Measurements from ENCODE around the gene NEIL1. TPM values are rescaled to one million over a fixed set of nuclear protein-coding genes. Genes with fewer than 3 reads are reported as not detected.

The NEIL1 gene
- total and polyA plus RNA-seq, 10 of the 15 experiments (the other 5 are each of a cell fraction or from before 2014, with no cell fraction given), result 0.10 to 2.3 (median 0.66) TPM

GRCh38 chr15:75314552-75315290 is 32.1 kb upstream of the NEIL1 start:
- POLR2A ChIA-PET, result no interaction called here
- Histone ChIP-seq H2AFZ (ENCODE audit: control insufficient read depth, low read depth, low read length) (no peak overlapping the region), H4K20me1 (ENCODE audit: control insufficient read depth, insufficient read depth) (no peaks in the 10 kb centered on the region), H3K36me3 (ENCODE audit: control insufficient read depth in 2 of 2, insufficient read depth in 2 of 2, low read length in 1 of 2) (no peaks in the 10 kb centered on the region), H3K4me2 (ENCODE audit: control insufficient read depth, insufficient read depth) (no peak overlapping the region), H3K27ac (ENCODE audit: control insufficient read depth, insufficient read depth) (no peak overlapping the region), H3K9ac (ENCODE audit: control insufficient read depth, insufficient read depth, low read length) (no peak overlapping the region), H3K4me3 (no peak overlapping the region), H3K9me3 (replicated peaks; ENCODE audit: control insufficient read depth, insufficient read depth, low read length) (no peaks in the 10 kb centered on the region), H3K27me3 (replicated peaks in 1 of 2; ENCODE audit: control insufficient read depth in 2 of 2, insufficient read depth in 2 of 2, low read length in 1 of 2) (no peaks in the 10 kb centered on the region; a peak in 1 of 4 replicates), H3K4me1 (ENCODE audit: control insufficient read depth, insufficient read depth, low read length) (no peaks in the 10 kb centered on the region), H3K79me2 (ENCODE audit: control insufficient read depth, insufficient read depth, low read length) (no peaks in the 10 kb centered on the region)
- CTCF ChIA-PET, result no interaction called here
- TF ChIP-seq CREB1 (IDR thresholded peaks at IDR 0.05; ENCODE audit: low read depth) (no peak), ZNF592 (IDR thresholded peaks at IDR 0.05) (no peak), RELA (IDR thresholded peaks at IDR 0.05; ENCODE audit: borderline replicate concordance, partially characterized antibody) (no peak), IKZF1 (conservative IDR thresholded peaks at IDR 0.05) (no peak), NR2C1 (IDR thresholded peaks at IDR 0.05) (no peak), BCL11A (IDR thresholded peaks at IDR 0.05; ENCODE audit: low read depth, low read length) (no peak), SP1 (IDR thresholded peaks at IDR 0.05; ENCODE audit: low read depth, low read length) (no peak), ASH2L (IDR thresholded peaks at IDR 0.05; ENCODE audit: borderline replicate concordance, low read depth) (no peak), SRF (IDR thresholded peaks at IDR 0.05; ENCODE audit: low read depth in 2 of 2, low read length in 2 of 2) (no peak), MEF2A (IDR thresholded peaks at IDR 0.05; ENCODE audit: insufficient read depth, low read depth, low read length) (no peak), IKZF2 (IDR thresholded peaks at IDR 0.05) (no peak), STAT3 (IDR thresholded peaks at IDR 0.05; ENCODE audit: low read depth, low read length) (no peak), SREBF1 (IDR thresholded peaks at IDR 0.05; ENCODE audit: low read length) (no peak), BCLAF1 (IDR thresholded peaks at IDR 0.05) (no peak), KAT2A (conservative IDR thresholded peaks at IDR 0.05; ENCODE audit: control insufficient read depth, low read depth, low read length) (no peak), JUND (IDR thresholded peaks at IDR 0.05; ENCODE audit: low read depth, low read length) (no peak), IRF3 (IDR thresholded peaks at IDR 0.05) (no peak), PAX5 (IDR thresholded peaks at IDR 0.05; ENCODE audit: borderline replicate concordance, low read depth, low read length) (no peak)
- RAD21 ChIA-PET (ENCODE audit: unreplicated experiment), result no interaction called here
- intact Hi-C loops (cut with micrococcal nuclease; ENCODE audit: unreplicated experiment), result no loop called here
- SMC1A ChIA-PET (ENCODE audit: uncharacterized antibody, unreplicated experiment), result no interaction called here
- ATAC-seq, result no peak
- no TSS peak for BruUV-seq (replicated peaks)
- WGBS (ENCODE audit: insufficient coverage, insufficient replicate concordance, low lambda C conversion rate, missing lambda C conversion rate), result 43% methylated on average over 5 of the region's 5 CpGs
- FAIRE-seq, result no peak
- no peak for DNase-seq (ENCODE audit: low read depth, low spot score)
- in situ Hi-C loops (cut with MboI), result loop anchor here (5.0 kb wide), 1 partner anchor 77 kb away; no protein-coding TSS in a partner anchor
